ENCODE data around the gene ABHD2.

DNA sequence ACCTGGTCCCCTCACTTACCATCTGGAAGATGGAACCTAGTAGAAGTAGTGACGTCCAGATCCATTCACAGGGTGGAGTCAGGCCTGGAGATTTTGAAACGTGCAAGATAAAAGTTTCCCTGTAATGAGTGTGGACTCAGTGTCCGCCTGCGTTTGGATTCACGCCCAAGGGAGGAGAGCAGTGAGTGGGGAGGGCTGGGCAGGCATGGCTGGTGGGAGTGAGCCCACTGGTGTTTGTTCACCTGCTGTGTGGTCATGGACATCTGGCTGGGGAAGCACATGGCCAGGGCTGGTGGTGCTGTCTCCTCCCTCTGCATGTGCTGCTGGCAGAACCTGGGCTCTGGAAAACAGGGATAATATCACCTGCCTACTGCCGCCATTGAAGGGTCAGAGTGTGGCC, 96.1 kb downstream of the ABHD2 start:
- TF ChIP-seq CTCF (IDR thresholded peaks at IDR 0.05) (no peak), POLR2A (IDR thresholded peaks at IDR 0.05) (no peak), EP300 (IDR thresholded peaks at IDR 0.05) (no peak)

Data from tibial nerve (tissue), 4 donors.